ENCODE data around the gene PKD1L1. TPM values are rescaled to one million over a fixed set of nuclear protein-coding genes. Genes with fewer than 3 reads are reported as not detected.

PKD1L1 gene
- polyA plus RNA-seq, 1 donor (not counting 4 experiments of a cell fraction or from before 2014, with no cell fraction given): 0.04 TPM

DNA sequence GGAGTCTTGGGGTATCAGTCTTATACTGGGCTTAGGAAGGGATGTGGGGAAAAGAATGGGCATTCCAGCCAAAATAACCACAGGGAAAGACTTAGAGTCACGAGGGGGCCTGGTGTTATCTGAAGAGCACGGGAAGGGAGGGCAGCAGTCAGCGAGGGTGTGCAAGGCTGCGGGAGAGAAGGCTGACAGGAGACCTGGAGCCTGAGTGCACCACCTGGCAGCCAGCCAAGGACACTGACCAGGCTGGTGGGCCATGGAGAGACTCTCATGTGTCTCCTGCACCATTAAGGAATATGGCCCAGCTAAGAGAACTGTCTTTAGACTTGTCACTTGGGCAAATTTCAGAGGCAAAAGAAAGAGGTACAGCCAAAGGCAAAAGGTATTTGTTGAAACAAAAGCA lies 69.6 kb downstream of the PKD1L1 start:
- no peaks in the 10 kb centered on the region for H3K9me3 ChIP-seq (ENCODE audit: control insufficient read depth, low read depth, low read length)
- FAIRE-seq (no peak), DNase-seq (ENCODE audit: low read depth, low spot score) (no peak)
- no peaks in the 10 kb centered on the region for H3K4me1 ChIP-seq (ENCODE audit: control insufficient read depth, extremely low read depth, insufficient read depth, low read length)
- H4K20me1 ChIP-seq (ENCODE audit: control insufficient read depth, extremely low read depth, insufficient read depth, low read length): no peaks in the 10 kb centered on the region
- no peaks in the 10 kb centered on the region for H3K9me1 ChIP-seq (ENCODE audit: control insufficient read depth, extremely low read depth, insufficient read depth, low read length)
- H3K4me2 ChIP-seq (ENCODE audit: control insufficient read depth, extremely low read depth, insufficient read depth, low read depth, low read length): no peak overlapping the region
- no peak overlapping the region for H3K4me3 ChIP-seq (ENCODE audit: control insufficient read depth in 2 of 3, extremely low read depth in 1 of 3, insufficient read depth in 2 of 3, low read depth in 1 of 3, low read length in 3 of 3)
- peaks cover 7% of the 10 kb centered on the region for H3K27me3 ChIP-seq (ENCODE audit: control insufficient read depth, extremely low read depth, insufficient read depth, low read length)
- H3K27ac ChIP-seq (ENCODE audit: control insufficient read depth, insufficient read depth, low read length): no peak overlapping the region
- no peak for TF ChIP-seq EZH2 (IDR thresholded peaks at IDR 0.05; ENCODE audit: low read length)
- TF ChIP-seq, protein P1, sequence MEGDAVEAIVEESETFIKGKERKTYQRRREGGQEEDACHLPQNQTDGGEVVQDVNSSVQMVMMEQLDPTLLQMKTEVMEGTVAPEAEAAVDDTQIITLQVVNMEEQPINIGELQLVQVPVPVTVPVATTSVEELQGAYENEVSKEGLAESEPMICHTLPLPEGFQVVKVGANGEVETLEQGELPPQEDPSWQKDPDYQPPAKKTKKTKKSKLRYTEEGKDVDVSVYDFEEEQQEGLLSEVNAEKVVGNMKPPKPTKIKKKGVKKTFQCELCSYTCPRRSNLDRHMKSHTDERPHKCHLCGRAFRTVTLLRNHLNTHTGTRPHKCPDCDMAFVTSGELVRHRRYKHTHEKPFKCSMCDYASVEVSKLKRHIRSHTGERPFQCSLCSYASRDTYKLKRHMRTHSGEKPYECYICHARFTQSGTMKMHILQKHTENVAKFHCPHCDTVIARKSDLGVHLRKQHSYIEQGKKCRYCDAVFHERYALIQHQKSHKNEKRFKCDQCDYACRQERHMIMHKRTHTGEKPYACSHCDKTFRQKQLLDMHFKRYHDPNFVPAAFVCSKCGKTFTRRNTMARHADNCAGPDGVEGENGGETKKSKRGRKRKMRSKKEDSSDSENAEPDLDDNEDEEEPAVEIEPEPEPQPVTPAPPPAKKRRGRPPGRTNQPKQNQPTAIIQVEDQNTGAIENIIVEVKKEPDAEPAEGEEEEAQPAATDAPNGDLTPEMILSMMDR (optimal IDR thresholded peaks at IDR 0.05 in 1 of 3, IDR thresholded peaks at IDR 0.05 in 1 of 3, conservative IDR thresholded peaks at IDR 0.05 in 1 of 3; ENCODE audit: extremely low read depth in 1 of 3, insufficient read depth in 2 of 3, low read length in 3 of 3): no peak
- H3K79me2 ChIP-seq (ENCODE audit: control insufficient read depth, insufficient read depth, low read length): no peaks in the 10 kb centered on the region
- H3K36me3 ChIP-seq (ENCODE audit: control insufficient read depth in 2 of 2, extremely low read depth in 1 of 2, insufficient read depth in 2 of 2, low read length in 2 of 2): no peaks in the 10 kb centered on the region
- dilution Hi-C loops (cut with MboI; ENCODE audit: extremely low pct_ligation_motif_present, low sequenced_read_pairs): no loop called here
- no peak overlapping the region for H2AFZ ChIP-seq (ENCODE audit: control insufficient read depth, low read length)
- H3K9ac ChIP-seq (ENCODE audit: control insufficient read depth, extremely low read depth, insufficient read depth, low read length): no peak overlapping the region

DNA sequence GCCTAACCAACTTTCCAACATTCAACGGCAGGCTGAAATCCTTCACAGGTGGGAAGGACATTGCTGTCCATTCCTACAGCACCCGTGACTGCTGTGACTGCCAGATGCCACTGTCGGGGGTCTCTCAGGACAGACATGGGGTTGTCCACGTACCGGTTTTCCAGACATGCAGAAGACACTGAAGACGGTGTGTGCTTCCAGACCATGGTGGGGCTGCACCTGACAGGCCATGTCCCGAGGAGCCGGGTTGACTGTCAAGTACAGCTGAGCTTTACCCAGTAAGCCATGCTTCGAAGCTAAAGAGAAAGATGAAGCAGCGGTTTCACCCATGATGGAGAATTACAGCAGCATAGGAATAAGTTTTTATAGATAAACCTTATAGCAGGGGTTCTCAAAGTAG lies 70.9 kb downstream of the PKD1L1 start:
- DNase-seq (ENCODE audit: low read depth, low spot score) (no peak), FAIRE-seq (no peak)
- no peaks in the 10 kb centered on the region for H3K4me1 ChIP-seq (ENCODE audit: control insufficient read depth, extremely low read depth, insufficient read depth, low read length)
- H4K20me1 ChIP-seq (ENCODE audit: control insufficient read depth, extremely low read depth, insufficient read depth, low read length): no peaks in the 10 kb centered on the region
- no peak overlapping the region for H3K27ac ChIP-seq (ENCODE audit: control insufficient read depth, insufficient read depth, low read length)
- H3K9me3 ChIP-seq (ENCODE audit: control insufficient read depth, low read depth, low read length): no peaks in the 10 kb centered on the region
- no peak overlapping the region for H3K4me2 ChIP-seq (ENCODE audit: control insufficient read depth, extremely low read depth, insufficient read depth, low read depth, low read length)
- dilution Hi-C loops (cut with MboI; ENCODE audit: extremely low pct_ligation_motif_present, low sequenced_read_pairs): no loop called here
- H3K9ac ChIP-seq (ENCODE audit: control insufficient read depth, extremely low read depth, insufficient read depth, low read length): no peak overlapping the region
- H3K36me3 ChIP-seq (ENCODE audit: control insufficient read depth in 2 of 2, extremely low read depth in 1 of 2, insufficient read depth in 2 of 2, low read length in 2 of 2): no peaks in the 10 kb centered on the region
- no peak overlapping the region for H2AFZ ChIP-seq (ENCODE audit: control insufficient read depth, low read length)
- no peak overlapping the region for H3K4me3 ChIP-seq (ENCODE audit: control insufficient read depth in 2 of 3, extremely low read depth in 1 of 3, insufficient read depth in 2 of 3, low read depth in 1 of 3, low read length in 3 of 3)
- peaks cover 7% of the 10 kb centered on the region for H3K27me3 ChIP-seq (ENCODE audit: control insufficient read depth, extremely low read depth, insufficient read depth, low read length)
- no peaks in the 10 kb centered on the region for H3K79me2 ChIP-seq (ENCODE audit: control insufficient read depth, insufficient read depth, low read length)
- no peaks in the 10 kb centered on the region for H3K9me1 ChIP-seq (ENCODE audit: control insufficient read depth, extremely low read depth, insufficient read depth, low read length)
- TF ChIP-seq EZH2 (IDR thresholded peaks at IDR 0.05; ENCODE audit: low read length): no peak
- TF ChIP-seq, protein P1 (optimal IDR thresholded peaks at IDR 0.05 in 1 of 3, IDR thresholded peaks at IDR 0.05 in 1 of 3, conservative IDR thresholded peaks at IDR 0.05 in 1 of 3; ENCODE audit: extremely low read depth in 1 of 3, insufficient read depth in 2 of 3, low read length in 3 of 3): no peak
